Activated CD8-positive, alpha-beta memory T cell treated with anti-CD3 and anti-CD28 coated beads, Interleukin-2, amount 50 U/mL, for 48 hours (primary cell): ENCODE results near the gene TTC34.

Experiments used
- DNase-seq: peaks from one replicate; pipeline ENCODE4 v3.0.0-alpha.2; 2020

TTC34 gene

GRCh38 chr1:2602866-2603520 is 198.5 kb downstream of the TTC34 start:
- DNase-seq, result no peak

- DNase-seq, result no peak
These were observed 199.1 kb downstream of the TTC34 start for GRCh38 chr1:2602311-2602835.

- no peak for DNase-seq
These were observed 199.7 kb downstream of the TTC34 start for GRCh38 chr1:2601721-2602303.

GRCh38 chr1:2598329-2598931 is 203.1 kb downstream of the TTC34 start:
- no peak for DNase-seq

- DNase-seq, result no peak
These were observed 203.8 kb downstream of the TTC34 start for GRCh38 chr1:2597441-2598328.

- no peak for DNase-seq
These were observed 204.8 kb downstream of the TTC34 start for GRCh38 chr1:2596530-2597333.

GRCh38 chr1:2595812-2596529 is 205.5 kb downstream of the TTC34 start:
- no peak for DNase-seq

- no peak for DNase-seq
These were observed 206.2 kb downstream of the TTC34 start for GRCh38 chr1:2595261-2595811.

- DNase-seq, result no peak
These were observed 206.8 kb downstream of the TTC34 start for GRCh38 chr1:2594641-2595131.

- DNase-seq, result no peak
These were observed 207.4 kb downstream of the TTC34 start for GRCh38 chr1:2594001-2594640.

GRCh38 chr1:2593251-2593878 is 208.1 kb downstream of the TTC34 start:
- DNase-seq, result no peak

- DNase-seq, result no peak
These were observed 208.8 kb downstream of the TTC34 start for GRCh38 chr1:2592672-2593071.

GRCh38 chr1:2591581-2592261 is 209.8 kb downstream of the TTC34 start:
- DNase-seq, result no peak

GRCh38 chr1:2591233-2591580 is 210.3 kb downstream of the TTC34 start:
- DNase-seq, result no peak

GRCh38 chr1:2590233-2591141 is 211.0 kb downstream of the TTC34 start:
- DNase-seq, result no peak

- DNase-seq, result no peak
These were observed 211.9 kb downstream of the TTC34 start for GRCh38 chr1:2589431-2590232.

- no peak for DNase-seq
These were observed 212.6 kb downstream of the TTC34 start for GRCh38 chr1:2588661-2589430.
